RWPE2 (cell line): ENCODE measurements around the gene NECTIN2.

Source experiments
- ATAC-seq: fragments of 200-7000 bp; cut with Tn5 transposase; 3 replicates; pipeline ENCODE4 v1.9.1; 2021; ENCODE audit warnings: low read depth
- DNase-seq: peaks from one replicate; pipeline ENCODE4 v3.0.0-alpha.2; 2020; ENCODE audit warnings: low spot score
- H3K27ac ChIP-seq: fragments of 450-650 bp; 2 replicates; pipeline ENCODE4 v1.5.1; 2017; ENCODE audit warnings: mild to moderate bottlenecking; ENCODE audit not compliant: poor library complexity, severe bottlenecking
- H3K27me3 ChIP-seq: fragments of 250-450 bp; sonication (Bioruptor Pico); 2 replicates; pipeline ENCODE4 v1.5.1; 2021; ENCODE audit warnings: mild to moderate bottlenecking, moderate library complexity; ENCODE audit not compliant: insufficient read depth, poor library complexity, severe bottlenecking
- H3K36me3 ChIP-seq: fragments of 250-450 bp; sonication (Bioruptor Pico); 2 replicates; pipeline ENCODE4 v1.5.1; 2020; ENCODE audit warnings: low read depth, mild to moderate bottlenecking, moderate library complexity
- H3K4me1 ChIP-seq: fragments of 250-450 bp; sonication (Bioruptor Pico); 2 replicates; pipeline ENCODE4 v1.5.1; 2021; ENCODE audit warnings: mild to moderate bottlenecking, moderate library complexity; ENCODE audit not compliant: insufficient read depth, poor library complexity, severe bottlenecking
- H3K4me3 ChIP-seq: fragments of 250-450 bp; sonication (Bioruptor Pico); 2 replicates; pipeline ENCODE4 v1.5.1; 2021; ENCODE audit warnings: mild to moderate bottlenecking, moderate library complexity; ENCODE audit not compliant: severe bottlenecking
- H3K9me3 ChIP-seq: fragments of 250-450 bp; sonication (Bioruptor Pico); 2 replicates; pipeline ENCODE4 v1.5.1; 2021; ENCODE audit warnings: mild to moderate bottlenecking, moderate library complexity; ENCODE audit not compliant: severe bottlenecking
- TF ChIP-seq, protein P1 (sequence below): fragments of 450-650 bp; IDR thresholded peaks from one replicate; pipeline ENCODE4 v1.5.1; 2017; ENCODE audit warnings: mild to moderate bottlenecking, moderate library complexity; ENCODE audit not compliant: poor library complexity, severe bottlenecking

The NECTIN2 gene

DNA sequence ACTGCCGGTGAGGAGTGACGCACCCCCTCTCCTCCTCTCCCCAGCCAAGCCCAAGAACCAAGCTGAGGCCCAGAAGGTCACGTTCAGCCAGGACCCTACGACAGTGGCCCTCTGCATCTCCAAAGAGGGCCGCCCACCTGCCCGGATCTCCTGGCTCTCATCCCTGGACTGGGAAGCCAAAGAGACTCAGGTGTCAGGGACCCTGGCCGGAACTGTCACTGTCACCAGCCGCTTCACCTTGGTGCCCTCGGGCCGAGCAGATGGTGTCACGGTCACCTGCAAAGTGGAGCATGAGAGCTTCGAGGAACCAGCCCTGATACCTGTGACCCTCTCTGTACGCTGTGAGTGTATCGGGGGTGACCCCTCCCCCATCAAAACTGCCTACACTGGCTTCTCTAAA, 25.7 kb downstream of the NECTIN2 start:
- no peak for DNase-seq
- Histone ChIP-seq H3K9me3 (no peaks in the 10 kb centered on the region), H3K4me1 (peaks cover 3% of the 10 kb centered on the region), H3K27ac (no peak overlapping the region), H3K27me3 (no peaks in the 10 kb centered on the region), H3K4me3 (no peak overlapping the region), H3K36me3 (peaks cover 50% of the 10 kb centered on the region)
- TF ChIP-seq, protein P1, sequence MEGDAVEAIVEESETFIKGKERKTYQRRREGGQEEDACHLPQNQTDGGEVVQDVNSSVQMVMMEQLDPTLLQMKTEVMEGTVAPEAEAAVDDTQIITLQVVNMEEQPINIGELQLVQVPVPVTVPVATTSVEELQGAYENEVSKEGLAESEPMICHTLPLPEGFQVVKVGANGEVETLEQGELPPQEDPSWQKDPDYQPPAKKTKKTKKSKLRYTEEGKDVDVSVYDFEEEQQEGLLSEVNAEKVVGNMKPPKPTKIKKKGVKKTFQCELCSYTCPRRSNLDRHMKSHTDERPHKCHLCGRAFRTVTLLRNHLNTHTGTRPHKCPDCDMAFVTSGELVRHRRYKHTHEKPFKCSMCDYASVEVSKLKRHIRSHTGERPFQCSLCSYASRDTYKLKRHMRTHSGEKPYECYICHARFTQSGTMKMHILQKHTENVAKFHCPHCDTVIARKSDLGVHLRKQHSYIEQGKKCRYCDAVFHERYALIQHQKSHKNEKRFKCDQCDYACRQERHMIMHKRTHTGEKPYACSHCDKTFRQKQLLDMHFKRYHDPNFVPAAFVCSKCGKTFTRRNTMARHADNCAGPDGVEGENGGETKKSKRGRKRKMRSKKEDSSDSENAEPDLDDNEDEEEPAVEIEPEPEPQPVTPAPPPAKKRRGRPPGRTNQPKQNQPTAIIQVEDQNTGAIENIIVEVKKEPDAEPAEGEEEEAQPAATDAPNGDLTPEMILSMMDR, result no peak
- ATAC-seq, result no peak

DNA sequence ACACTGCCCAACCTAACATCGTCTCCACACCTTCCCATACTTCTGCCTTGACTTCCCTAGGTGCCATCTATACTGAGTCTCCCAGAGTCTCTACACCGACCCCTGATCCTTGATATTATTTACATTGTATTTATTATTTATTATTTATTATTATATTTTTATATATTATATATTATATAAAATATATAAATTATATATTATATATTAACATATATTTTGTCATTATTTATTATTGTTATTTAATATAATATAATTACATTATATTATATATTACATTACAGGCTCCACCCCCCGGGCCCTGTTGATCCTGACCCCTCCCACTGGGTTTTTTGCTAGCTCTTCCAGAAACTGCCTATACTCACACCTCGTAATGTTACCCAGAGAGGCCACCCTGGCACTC, 26.6 kb downstream of the NECTIN2 start:
- Histone ChIP-seq H3K27ac (no peak overlapping the region), H3K9me3 (no peaks in the 10 kb centered on the region), H3K4me3 (no peak overlapping the region), H3K36me3 (peaks cover 50% of the 10 kb centered on the region), H3K27me3 (no peaks in the 10 kb centered on the region), H3K4me1 (peaks cover 3% of the 10 kb centered on the region)
- ATAC-seq (no peak), DNase-seq (no peak)
- TF ChIP-seq, protein P1, result no peak

DNA sequence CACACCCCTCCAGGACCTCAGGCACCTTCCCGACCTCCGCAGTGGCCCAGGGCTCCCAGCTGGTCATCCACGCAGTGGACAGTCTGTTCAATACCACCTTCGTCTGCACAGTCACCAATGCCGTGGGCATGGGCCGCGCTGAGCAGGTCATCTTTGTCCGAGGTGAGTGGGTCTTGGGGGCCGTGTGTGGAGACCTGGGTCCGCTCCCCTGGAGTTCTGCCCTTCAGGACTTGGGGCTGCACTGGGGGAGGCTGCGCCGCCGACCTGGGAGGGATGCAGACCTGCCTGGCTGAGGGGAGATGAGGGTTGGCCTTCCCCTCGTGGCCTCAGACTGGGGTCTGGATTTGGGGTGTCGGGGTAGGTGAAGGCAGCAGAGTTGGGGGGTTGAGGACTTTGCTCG, 28.2 kb downstream of the NECTIN2 start:
- no peak overlapping the region for H3K4me3 ChIP-seq
- peaks cover 3% of the 10 kb centered on the region for H3K4me1 ChIP-seq
- ATAC-seq (no peak), DNase-seq (no peak)
- H3K27me3 ChIP-seq, result no peaks in the 10 kb centered on the region
- no peaks in the 10 kb centered on the region for H3K9me3 ChIP-seq
- TF ChIP-seq, protein P1, result no peak
- no peak overlapping the region for H3K27ac ChIP-seq
- peaks cover 50% of the 10 kb centered on the region for H3K36me3 ChIP-seq

DNA sequence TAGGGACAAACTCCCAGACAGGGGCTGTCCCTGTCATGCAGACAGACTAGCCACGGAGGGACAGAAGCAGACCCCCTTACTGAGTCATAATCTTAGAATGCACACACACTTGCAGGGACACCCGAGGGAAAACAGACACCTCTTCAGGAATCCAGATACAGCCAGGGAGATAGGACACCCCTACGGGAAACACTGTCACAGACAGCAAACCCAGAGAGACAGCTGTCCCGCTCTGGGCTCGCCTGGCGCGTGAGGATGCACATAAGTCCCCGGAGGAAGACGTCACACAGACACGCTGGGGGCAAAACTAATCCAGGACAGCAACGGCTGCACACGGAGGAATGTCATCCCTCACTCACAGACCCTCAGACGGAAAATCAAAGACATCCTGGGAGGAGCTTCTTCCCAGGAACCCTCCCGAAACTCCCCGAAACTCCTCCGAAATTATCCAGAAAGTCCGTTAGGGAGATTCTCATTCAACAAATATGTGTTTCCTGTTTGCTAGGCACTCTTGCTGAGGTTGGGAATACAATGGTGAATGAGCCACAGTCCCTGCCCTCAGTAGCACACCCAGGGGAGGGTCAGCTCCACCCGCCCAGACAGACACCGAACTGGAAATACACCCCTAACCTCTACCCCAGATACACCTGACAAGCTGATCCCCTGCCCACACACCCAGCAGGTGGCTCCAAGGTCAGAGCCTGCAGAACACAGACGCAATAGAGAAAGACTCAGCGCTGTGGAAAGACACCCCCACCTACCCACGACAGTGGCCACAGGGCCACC, 29.8 kb downstream of the NECTIN2 start:
- Histone ChIP-seq H3K4me3 (no peak overlapping the region), H3K27ac (peak overlapping the region; percentile 39), H3K27me3 (no peaks in the 10 kb centered on the region), H3K4me1 (peaks cover 3% of the 10 kb centered on the region), H3K9me3 (no peaks in the 10 kb centered on the region), H3K36me3 (peaks cover 50% of the 10 kb centered on the region)
- TF ChIP-seq, protein P1, result no peak
- ATAC-seq (peak; percentile 45; the same call in 2 of the 3 replicates), DNase-seq (no peak)

DNA sequence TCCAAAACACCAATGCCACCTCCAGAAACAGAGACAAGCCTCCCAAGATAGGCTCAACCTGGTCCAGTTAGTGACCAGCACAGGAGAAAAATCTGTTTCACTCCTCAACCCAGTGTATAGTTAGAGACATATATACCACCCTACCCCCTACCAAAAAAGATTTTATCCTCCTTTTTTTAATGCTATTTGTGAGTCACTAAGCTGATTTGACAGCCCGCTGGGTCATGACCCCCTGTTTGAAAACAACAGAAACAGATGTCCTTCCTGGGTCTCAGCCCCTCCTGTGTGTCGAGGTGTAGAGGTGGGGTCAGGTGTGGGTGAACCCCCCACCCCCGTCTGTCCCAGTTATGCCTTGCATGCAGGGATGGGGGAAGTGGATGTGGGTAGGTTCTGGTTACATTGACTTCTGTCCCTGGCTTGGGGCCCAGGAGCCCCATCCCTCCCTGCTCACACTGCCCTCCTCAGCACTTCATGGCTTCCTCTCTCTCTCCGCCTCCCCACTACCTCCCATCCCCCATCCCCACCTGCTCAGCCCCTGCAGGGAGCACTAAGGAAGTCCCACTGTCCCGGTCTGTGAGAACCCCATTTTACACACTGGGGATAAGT, 30.9 kb downstream of the NECTIN2 start:
- Histone ChIP-seq H3K27ac (peak overlapping the region; percentile 39), H3K4me3 (no peak overlapping the region), H3K9me3 (no peaks in the 10 kb centered on the region), H3K4me1 (peaks cover 3% of the 10 kb centered on the region), H3K27me3 (no peaks in the 10 kb centered on the region), H3K36me3 (peaks cover 42% of the 10 kb centered on the region)
- TF ChIP-seq, protein P1, result no peak
- DNase-seq, result no peak
- ATAC-seq, result no peak
